HEK293 (cell line): Measurements from ENCODE around the gene CDK9.

Experiments
- CTCF ChIA-PET: fragments of 350-600 bp; formaldehyde crosslinking; extraction: SDS; loops from one replicate; lab custom pipeline; 2021; ENCODE audit warnings: antibody characterized with exemption; lab: Yijun Ruan, JAX
- POLR2A ChIA-PET: fragments of 300-600 bp; formaldehyde crosslinking; extraction: SDS; loops from one replicate; lab custom pipeline; 2020; ENCODE audit warnings: antibody characterized with exemption, inconsistent platforms; lab: Yijun Ruan, JAX
- H3K27ac ChIP-seq: fragments of 200-500 bp; sonication (Bioruptor generic); 2 replicates; pipeline ENCODE4 v1.5.1; 2014; ENCODE audit warnings: low read depth, low read length, control low read depth, inconsistent platforms; ENCODE audit errors: extremely low read depth
- H3K36me3 ChIP-seq, 2 experiments: fragments of 200-500 bp in 1 of 2; sonication (Bioruptor generic) in 1 of 2; 1 replicate in 1 of 2; 2 replicates in 1 of 2; pipeline ENCODE4 v1.5.1; 2014 to 2017; ENCODE audit warnings: inconsistent platforms in 2 of 2, low read length in 2 of 2; ENCODE audit not compliant: control insufficient read depth in 2 of 2, insufficient read depth in 1 of 2
- H3K4me1 ChIP-seq: fragments of 200-500 bp; sonication (Bioruptor generic); 2 replicates; pipeline ENCODE4 v1.5.1; 2014; ENCODE audit warnings: mild to moderate bottlenecking, low read length, inconsistent platforms; ENCODE audit not compliant: control insufficient read depth, insufficient read depth
- H3K4me3 ChIP-seq: 2 replicates; pipeline ENCODE4 v1.5.1; 2011; ENCODE audit warnings: low read depth, mild to moderate bottlenecking, control low read depth, low read length, moderate library complexity
- H3K9me3 ChIP-seq: fragments of 200-500 bp; sonication (Bioruptor generic); 2 replicates; pipeline ENCODE4 v1.5.1; 2014; ENCODE audit warnings: low read depth, low read length, inconsistent platforms; ENCODE audit not compliant: control insufficient read depth, insufficient read depth
- BCL11A ChIP-seq: fragments of 450-650 bp; formaldehyde crosslinking; IDR thresholded peaks from 2 replicates; pipeline ENCODE4 v1.5.1; 2016; ENCODE audit warnings: low read depth, missing biosample characterization, missing genetic modification characterization
- SP3 ChIP-seq: fragments of 450-650 bp; formaldehyde crosslinking; IDR thresholded peaks from 2 replicates; pipeline ENCODE4 v1.5.1; 2016; ENCODE audit warnings: missing biosample characterization, missing genetic modification characterization
- ZFHX2 ChIP-seq: fragments of 450-650 bp; formaldehyde crosslinking; conservative IDR thresholded peaks from 2 replicates; pipeline ENCODE4 v1.5.1; 2016; ENCODE audit warnings: missing biosample characterization, missing genetic modification characterization
- ZNF202 ChIP-seq: fragments of 450-650 bp; formaldehyde crosslinking; IDR thresholded peaks from 2 replicates; pipeline ENCODE4 v1.5.1; 2016; ENCODE audit warnings: missing biosample characterization, missing genetic modification characterization, borderline replicate concordance
- ZNF274 ChIP-seq, 2 experiments: fragments of 200-500 bp in 1 of 2; fragments of 450-650 bp in 1 of 2; sonication (Bioruptor generic) in 1 of 2; formaldehyde crosslinking in 1 of 2; IDR thresholded peaks; 2 replicates each; pipeline versions ENCODE4 v1.5.1 to v1.6.1; 2014 to 2016; ENCODE audit warnings: borderline replicate concordance in 1 of 2, inconsistent platforms in 1 of 2, low read length in 1 of 2, missing biosample characterization in 1 of 2, missing genetic modification characterization in 1 of 2
- ZNF335 ChIP-seq: fragments of 450-650 bp; formaldehyde crosslinking; conservative IDR thresholded peaks from 2 replicates; pipeline ENCODE4 v1.5.1; 2016; ENCODE audit warnings: missing biosample characterization, missing genetic modification characterization
- ZNF341 ChIP-seq: fragments of 450-650 bp; formaldehyde crosslinking; IDR thresholded peaks from 2 replicates; pipeline ENCODE4; 2016; ENCODE audit warnings: low read depth, missing biosample characterization, missing genetic modification characterization
- ZNF366 ChIP-seq: fragments of 450-650 bp; formaldehyde crosslinking; conservative IDR thresholded peaks from 2 replicates; pipeline ENCODE4 v1.5.1; 2016; ENCODE audit warnings: missing biosample characterization, missing genetic modification characterization
- ZNF449 ChIP-seq: fragments of 450-650 bp; formaldehyde crosslinking; IDR thresholded peaks from 2 replicates; pipeline ENCODE4 v1.5.1; 2017; ENCODE audit warnings: missing biosample characterization, mild to moderate bottlenecking, missing genetic modification characterization, moderate library complexity
- TF ChIP-seq, protein P1 (sequence below): fragments of 450-650 bp; formaldehyde crosslinking; IDR thresholded peaks from 2 replicates; pipeline ENCODE4 v1.5.1; 2016; ENCODE audit warnings: missing biosample characterization, missing genetic modification characterization
- TF ChIP-seq, protein P2 (sequence below): fragments of 450-650 bp; formaldehyde crosslinking; optimal IDR thresholded peaks from 2 replicates; pipeline ENCODE3; 2016; ENCODE audit warnings: missing biosample characterization, mild to moderate bottlenecking, missing genetic modification characterization
- TF ChIP-seq, protein P3 (sequence below): fragments of 450-650 bp; formaldehyde crosslinking; IDR thresholded peaks from 2 replicates; pipeline ENCODE4 v1.5.1; 2016; ENCODE audit warnings: missing biosample characterization, missing genetic modification characterization

The CDK9 gene

GRCh38 chr9:127796225-127796813 lies 10.5 kb downstream of the CDK9 start:
- Histone ChIP-seq H3K4me3 (no peak overlapping the region), H3K9me3 (no peaks in the 10 kb centered on the region), H3K27ac (no peak overlapping the region)
- POLR2A ChIA-PET: interaction anchor here (0.6 to 1.3 kb wide), 2 partner anchors 25 to 235 kb away, joined by 3 to 4 read pairs; no protein-coding TSS in a partner anchor
- TF ChIP-seq SP3: no peak
- TF ChIP-seq, protein P1, sequence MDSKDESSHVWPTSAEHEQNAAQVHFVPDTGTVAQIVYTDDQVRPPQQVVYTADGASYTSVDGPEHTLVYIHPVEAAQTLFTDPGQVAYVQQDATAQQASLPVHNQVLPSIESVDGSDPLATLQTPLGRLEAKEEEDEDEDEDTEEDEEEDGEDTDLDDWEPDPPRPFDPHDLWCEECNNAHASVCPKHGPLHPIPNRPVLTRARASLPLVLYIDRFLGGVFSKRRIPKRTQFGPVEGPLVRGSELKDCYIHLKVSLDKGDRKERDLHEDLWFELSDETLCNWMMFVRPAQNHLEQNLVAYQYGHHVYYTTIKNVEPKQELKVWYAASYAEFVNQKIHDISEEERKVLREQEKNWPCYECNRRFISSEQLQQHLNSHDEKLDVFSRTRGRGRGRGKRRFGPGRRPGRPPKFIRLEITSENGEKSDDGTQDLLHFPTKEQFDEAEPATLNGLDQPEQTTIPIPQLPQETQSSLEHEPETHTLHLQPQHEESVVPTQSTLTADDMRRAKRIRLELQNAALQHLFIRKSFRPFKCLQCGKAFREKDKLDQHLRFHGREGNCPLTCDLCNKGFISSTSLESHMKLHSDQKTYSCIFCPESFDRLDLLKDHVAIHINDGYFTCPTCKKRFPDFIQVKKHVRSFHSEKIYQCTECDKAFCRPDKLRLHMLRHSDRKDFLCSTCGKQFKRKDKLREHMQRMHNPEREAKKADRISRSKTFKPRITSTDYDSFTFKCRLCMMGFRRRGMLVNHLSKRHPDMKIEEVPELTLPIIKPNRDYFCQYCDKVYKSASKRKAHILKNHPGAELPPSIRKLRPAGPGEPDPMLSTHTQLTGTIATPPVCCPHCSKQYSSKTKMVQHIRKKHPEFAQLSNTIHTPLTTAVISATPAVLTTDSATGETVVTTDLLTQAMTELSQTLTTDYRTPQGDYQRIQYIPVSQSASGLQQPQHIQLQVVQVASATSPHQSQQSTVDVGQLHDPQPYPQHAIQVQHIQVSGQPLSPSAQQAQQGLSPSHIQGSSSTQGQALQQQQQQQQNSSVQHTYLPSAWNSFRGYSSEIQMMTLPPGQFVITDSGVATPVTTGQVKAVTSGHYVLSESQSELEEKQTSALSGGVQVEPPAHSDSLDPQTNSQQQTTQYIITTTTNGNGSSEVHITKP: peak; percentile 37; the same call in 1 of the 2 replicates
- TF ChIP-seq, all 188 proteins: peak for 1
- CTCF ChIA-PET: interaction anchor here (1.1 kb wide), 1 partner anchor 29 kb away, joined by 3 read pairs; no protein-coding TSS in a partner anchor
- Histone ChIP-seq H3K36me3 (peaks cover 2 to 21% of the 10 kb centered on the region in 2 experiments; a peak in 2 of 3 replicates), H3K4me1 (no peaks in the 10 kb centered on the region)

- no peak overlapping the region for H3K4me3 ChIP-seq
- H3K36me3 ChIP-seq: peaks cover 0 to 15% of the 10 kb centered on the region in 2 experiments; a peak in 2 of 3 replicates
- H3K9me3 ChIP-seq: no peaks in the 10 kb centered on the region
- no peak overlapping the region for H3K27ac ChIP-seq
- ChIA-PET CTCF (interaction anchor here (0.7 to 1.1 kb wide), 2 partner anchors 28 to 123 kb away, joined by 3 to 5 read pairs; no protein-coding TSS in a partner anchor), POLR2A (interaction anchor here (0.6 kb wide), 1 partner anchor 235 kb away, joined by 3 read pairs; no protein-coding TSS in a partner anchor)
- H3K4me1 ChIP-seq: peaks cover 1% of the 10 kb centered on the region; the same call in 1 of the 2 replicates
- TF ChIP-seq ZFHX2 (tag by site-specific recombination) (peak; percentile 47), ZNF274 (IDR thresholded peaks at IDR 0.05; ENCODE audit: low read length) (no peak), ZNF274 (tag by site-specific recombination; IDR thresholded peaks at IDR 0.05; ENCODE audit: borderline replicate concordance) (no peak)
- TF ChIP-seq, all 188 proteins: peak for 1
Measured at GRCh38 chr9:127796852-127797370, 11.1 kb downstream of the CDK9 start.

- CTCF ChIA-PET: interaction anchor here (0.7 to 0.9 kb wide), 4 partner anchors 10 to 315 kb away, joined by 3 to 6 read pairs (median 4); no protein-coding TSS in a partner anchor
- peaks cover 6% of the 10 kb centered on the region; the same call in 1 of the 2 replicates for H3K4me1 ChIP-seq
- TF ChIP-seq, protein P2, sequence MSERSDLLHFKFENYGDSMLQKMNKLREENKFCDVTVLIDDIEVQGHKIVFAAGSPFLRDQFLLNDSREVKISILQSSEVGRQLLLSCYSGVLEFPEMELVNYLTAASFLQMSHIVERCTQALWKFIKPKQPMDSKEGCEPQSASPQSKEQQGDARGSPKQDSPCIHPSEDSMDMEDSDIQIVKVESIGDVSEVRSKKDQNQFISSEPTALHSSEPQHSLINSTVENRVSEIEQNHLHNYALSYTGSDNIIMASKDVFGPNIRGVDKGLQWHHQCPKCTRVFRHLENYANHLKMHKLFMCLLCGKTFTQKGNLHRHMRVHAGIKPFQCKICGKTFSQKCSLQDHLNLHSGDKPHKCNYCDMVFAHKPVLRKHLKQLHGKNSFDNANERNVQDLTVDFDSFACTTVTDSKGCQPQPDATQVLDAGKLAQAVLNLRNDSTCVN (tag by site-specific recombination): no peak
- TF ChIP-seq ZNF202 (tag by site-specific recombination) (no peak), BCL11A (tag by site-specific recombination) (0 out of 2 replicates have a peak, but pooled peaks have one; percentile 62), ZNF449 (tag by site-specific recombination) (no peak), ZNF335 (tag by site-specific recombination) (peak; percentile 87; the same call in 1 of the 2 replicates), ZNF366 (peak; percentile 30; the same call in 1 of the 2 replicates), ZNF341 (tag by site-specific recombination) (0 out of 2 replicates have a peak, but pooled peaks have one; percentile 12)
- TF ChIP-seq, protein P3, sequence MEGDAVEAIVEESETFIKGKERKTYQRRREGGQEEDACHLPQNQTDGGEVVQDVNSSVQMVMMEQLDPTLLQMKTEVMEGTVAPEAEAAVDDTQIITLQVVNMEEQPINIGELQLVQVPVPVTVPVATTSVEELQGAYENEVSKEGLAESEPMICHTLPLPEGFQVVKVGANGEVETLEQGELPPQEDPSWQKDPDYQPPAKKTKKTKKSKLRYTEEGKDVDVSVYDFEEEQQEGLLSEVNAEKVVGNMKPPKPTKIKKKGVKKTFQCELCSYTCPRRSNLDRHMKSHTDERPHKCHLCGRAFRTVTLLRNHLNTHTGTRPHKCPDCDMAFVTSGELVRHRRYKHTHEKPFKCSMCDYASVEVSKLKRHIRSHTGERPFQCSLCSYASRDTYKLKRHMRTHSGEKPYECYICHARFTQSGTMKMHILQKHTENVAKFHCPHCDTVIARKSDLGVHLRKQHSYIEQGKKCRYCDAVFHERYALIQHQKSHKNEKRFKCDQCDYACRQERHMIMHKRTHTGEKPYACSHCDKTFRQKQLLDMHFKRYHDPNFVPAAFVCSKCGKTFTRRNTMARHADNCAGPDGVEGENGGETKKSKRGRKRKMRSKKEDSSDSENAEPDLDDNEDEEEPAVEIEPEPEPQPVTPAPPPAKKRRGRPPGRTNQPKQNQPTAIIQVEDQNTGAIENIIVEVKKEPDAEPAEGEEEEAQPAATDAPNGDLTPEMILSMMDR (tag by site-specific recombination): peak; percentile 43; the same call in 1 of the 2 replicates
- peak overlapping the region; percentile 39 for H3K4me3 ChIP-seq
- 0 out of 2 replicates have a peak overlapping the region, but pooled peaks have one; percentile 53 for H3K27ac ChIP-seq
- no peaks in the 10 kb centered on the region for H3K9me3 ChIP-seq
- peaks cover 4 to 19% of the 10 kb centered on the region in 2 experiments; a peak in 2 of 3 replicates for H3K36me3 ChIP-seq
- POLR2A ChIA-PET: interaction anchor here (0.6 to 2.8 kb wide), 5 partner anchors 10 to 243 kb away, joined by 3 to 28 read pairs (median 4); partner anchors contain the start of genes CDK9 and ST6GALNAC4
Measured at GRCh38 chr9:127801955-127802575, 16.2 kb downstream of the CDK9 start.
